HK-2 (cell line): ENCODE results near the gene DLG2.

Source experiments
- DNase-seq: peaks from one replicate; pipeline ENCODE4 v3.0.0-alpha.2; 2018; ENCODE audit not compliant: unreplicated experiment

Gene DLG2

GRCh38 chr11:84218318-84218717 is 1408.8 kb downstream of the DLG2 start:
- no peak for DNase-seq

DNA sequence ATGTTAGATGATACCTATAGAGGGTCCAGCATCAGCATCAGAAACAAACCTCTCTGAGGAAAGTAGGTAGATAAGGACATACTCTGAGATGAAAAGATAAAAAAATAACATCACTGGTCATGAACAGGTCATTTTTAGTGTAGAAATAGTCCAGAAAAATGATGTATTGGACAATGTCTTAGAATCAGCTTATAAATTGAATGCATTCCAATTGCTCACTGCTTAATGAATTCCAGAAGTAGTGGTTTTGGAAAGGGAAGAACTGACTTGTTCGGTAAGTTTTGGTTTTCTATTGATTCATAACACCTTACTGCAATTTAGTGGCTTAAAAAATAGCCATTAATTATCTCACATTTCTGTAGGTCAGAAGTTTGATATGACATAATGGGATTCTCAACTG is 1411.5 kb downstream of the DLG2 start:
- no peak for DNase-seq

- no peak for DNase-seq
Observed at GRCh38 chr11:84214557-84214956, 1412.6 kb downstream of the DLG2 start.

- no peak for DNase-seq
Observed at GRCh38 chr11:84212468-84213390, 1414.4 kb downstream of the DLG2 start.

DNA sequence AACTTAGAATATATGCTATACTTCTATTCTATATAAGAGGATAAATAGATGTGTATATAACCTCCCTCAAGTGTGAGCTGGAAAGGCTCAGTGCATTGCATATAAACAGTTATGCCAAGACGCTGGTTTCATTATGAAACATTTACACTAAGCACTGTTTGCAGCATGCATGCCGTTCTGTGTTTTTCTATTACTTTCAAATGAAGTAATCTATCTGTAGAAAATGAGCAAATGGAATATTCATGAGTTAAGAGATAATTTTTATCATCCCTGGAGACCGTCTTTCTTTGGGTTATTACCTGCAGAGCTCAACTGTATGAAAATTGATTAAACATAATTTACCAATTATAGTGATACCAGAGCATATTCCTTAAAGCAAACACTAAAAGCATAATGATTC is 1415.2 kb downstream of the DLG2 start:
- no peak for DNase-seq

DNA sequence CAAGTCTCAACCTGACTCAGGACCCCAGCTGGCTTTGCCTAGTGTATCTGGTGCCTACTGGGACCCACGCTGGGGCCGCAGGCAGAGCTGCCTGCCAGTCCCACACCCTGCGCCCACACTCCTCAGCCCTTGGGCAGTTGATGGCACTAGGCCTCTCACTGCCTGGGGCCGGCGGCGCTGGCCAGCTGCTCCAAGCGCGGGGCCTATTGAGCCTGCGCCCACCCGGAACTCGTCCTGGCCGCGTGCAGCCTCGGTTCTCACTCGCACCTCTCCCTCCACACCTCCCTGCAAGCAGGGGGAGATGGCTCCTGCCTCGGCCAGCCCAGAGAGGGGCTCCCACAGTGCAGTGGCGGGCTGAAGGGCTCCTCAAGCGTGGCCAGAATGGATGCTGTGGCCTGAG is 1432.4 kb downstream of the DLG2 start:
- DNase-seq: no peak

DNA sequence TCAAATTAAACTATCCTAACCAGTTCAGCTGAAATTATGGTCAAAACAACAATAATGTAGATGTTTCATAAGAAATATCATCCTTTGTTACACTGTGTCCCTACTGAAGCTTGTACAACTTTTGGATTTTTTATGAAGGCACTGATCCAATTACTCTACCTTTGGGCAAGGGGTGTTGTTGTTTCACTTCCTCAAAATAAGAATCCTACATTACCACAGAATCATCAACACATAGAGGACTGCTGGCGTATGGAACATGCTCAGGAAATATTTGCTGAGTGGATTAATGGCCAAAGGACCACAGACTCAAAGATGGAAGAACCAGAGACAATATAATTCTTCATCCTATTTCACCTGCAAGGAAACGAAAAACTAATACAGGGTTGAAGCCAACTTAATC is 1433.4 kb downstream of the DLG2 start:
- DNase-seq: no peak

DNA sequence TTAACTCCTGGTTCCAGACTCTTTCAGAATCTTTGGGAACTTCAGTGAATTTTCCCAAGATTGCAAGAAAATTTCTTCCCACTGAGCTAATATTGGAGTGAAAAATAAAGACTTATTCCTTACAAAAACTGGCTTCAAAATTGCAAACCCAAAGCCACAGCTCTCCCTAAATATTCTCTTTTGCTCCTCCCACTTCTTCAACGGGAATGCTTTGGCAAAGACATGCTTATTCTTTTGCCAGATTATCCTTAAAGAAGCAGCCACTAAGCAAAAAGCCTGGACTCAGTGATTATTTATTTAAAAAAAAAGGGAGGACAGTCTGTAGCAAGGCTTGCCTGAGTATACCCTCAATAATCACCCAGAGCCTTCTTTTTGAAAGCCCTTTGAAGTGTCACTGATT is 1438.6 kb downstream of the DLG2 start:
- DNase-seq: no peak

DNA sequence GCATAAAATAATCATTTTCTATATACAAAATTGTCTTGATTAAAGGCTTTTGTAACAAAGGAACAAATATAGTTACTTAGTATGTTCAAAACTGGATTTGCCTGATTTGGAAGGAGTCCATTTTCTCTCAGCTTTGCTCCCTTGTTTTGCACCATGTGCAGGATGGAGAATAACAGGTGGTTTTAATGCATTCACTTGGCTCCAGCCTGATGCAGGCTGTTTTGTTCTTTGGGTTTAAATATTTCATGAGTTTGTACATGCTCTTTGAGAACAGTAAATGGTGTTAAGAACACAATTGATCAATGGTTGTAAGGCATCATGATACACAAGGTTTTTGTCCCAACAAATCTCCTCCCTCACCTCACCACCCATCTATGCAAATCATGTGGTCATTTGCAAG is 1454.1 kb downstream of the DLG2 start:
- DNase-seq: no peak

DNA sequence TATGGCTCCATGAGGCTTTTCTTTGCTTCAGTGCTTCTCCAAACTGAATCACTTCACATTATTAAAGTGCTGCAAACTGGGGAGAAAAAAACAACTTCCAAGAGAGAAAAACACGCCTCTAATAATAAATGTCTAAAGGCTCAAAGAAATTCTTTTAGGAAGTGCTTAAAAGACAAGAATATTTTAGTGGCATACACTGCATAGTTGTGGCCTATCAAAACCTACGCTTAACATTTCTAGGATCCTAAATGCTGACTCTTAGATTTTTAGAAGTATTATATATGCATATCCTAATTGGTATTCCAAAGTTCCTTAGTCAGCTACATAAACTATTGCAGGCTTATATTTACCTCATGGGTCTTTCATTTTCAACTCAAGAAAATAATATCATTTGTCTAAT is 1462.0 kb downstream of the DLG2 start:
- DNase-seq: no peak

- no peak for DNase-seq
Observed at GRCh38 chr11:84164728-84165127, 1462.4 kb downstream of the DLG2 start.

DNA sequence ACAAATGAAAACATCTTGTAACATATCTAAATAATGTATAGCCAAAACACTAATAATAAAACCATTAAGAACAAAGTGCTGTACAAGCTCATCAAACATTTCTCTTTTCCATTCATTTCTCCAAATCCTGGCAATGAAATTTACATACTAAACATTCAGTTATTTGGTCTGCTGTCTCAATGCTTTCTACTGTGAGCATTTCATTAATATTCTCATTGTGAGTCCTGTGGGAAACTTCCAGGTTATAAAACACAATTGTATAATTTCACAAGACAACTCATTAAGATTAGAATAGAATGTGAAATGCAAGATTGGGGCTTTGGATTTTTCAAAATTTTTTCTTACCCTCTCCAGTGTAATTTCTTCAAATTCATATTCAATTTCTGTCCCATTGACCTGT is 1464.0 kb downstream of the DLG2 start:
- no peak for DNase-seq

- DNase-seq: no peak
Observed at GRCh38 chr11:84157639-84158038, 1469.5 kb downstream of the DLG2 start.

DNA sequence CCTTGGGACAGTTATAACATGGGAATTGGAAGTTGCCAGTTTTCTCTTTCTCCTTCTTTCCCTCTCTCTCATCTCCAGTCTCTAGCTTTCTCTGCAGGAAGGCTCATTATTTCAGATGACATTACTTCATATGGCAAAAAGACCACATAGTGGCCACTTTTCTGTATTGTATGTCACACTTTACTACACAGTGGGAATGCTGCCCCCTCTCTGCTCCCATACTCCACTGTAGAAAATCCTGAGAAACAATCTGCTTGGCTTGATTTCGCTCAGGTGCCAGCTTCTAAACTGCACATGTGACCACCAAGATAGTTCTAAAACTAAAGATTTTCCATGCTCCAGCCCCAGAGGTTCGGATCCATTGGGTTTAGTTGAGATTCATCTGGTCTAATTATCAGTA is 1480.3 kb downstream of the DLG2 start:
- DNase-seq: no peak

- no peak for DNase-seq
Observed at GRCh38 chr11:84145616-84146185, 1481.4 kb downstream of the DLG2 start.

GRCh38 chr11:84144531-84144930 is 1482.6 kb downstream of the DLG2 start:
- no peak for DNase-seq

GRCh38 chr11:84142411-84142810 is 1484.7 kb downstream of the DLG2 start:
- DNase-seq: no peak

GRCh38 chr11:84140386-84141169 is 1486.6 kb downstream of the DLG2 start:
- DNase-seq: no peak

DNA sequence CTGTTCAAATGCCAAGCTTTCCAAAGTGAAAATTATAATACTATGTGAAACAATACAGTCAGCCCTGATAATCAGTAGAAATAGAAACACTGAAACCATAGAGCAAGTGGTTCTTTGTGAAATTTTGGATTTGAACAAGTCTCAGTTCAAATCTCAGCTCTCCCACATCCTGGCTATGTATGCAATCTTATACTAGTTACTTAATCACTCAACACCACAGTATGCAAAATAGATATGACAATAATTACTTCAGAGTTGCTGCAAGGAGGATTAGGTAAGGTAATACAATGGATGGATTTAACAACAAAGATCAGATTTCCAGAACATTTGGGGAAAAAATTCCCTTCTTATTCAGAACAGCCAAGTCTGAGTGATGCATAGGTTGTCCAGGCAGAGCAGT is 1489.2 kb downstream of the DLG2 start:
- DNase-seq: no peak

GRCh38 chr11:84137505-84137904 is 1489.6 kb downstream of the DLG2 start:
- DNase-seq: no peak

DNA sequence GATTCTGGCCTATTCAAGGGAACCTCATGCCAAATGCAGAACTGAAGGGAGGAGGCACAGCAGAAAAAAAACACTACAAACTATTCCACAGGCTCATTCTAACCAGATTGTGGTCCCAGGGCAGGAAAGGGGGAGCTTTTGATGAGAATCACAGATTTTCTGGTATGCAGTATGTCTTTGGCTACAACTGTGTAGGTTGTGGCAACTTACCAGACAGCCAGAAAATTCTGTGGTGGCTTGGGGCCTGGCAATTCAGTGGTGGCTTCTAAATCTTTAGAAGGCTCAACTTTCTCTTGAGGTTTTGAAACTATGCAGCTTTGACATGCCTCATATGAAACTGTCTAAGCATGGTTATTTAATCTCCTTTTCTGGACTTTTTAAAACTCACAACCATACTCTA is 1490.2 kb downstream of the DLG2 start:
- DNase-seq: no peak

GRCh38 chr11:84130646-84131427 is 1496.3 kb downstream of the DLG2 start:
- no peak for DNase-seq
